Testis (tissue), 3 donors: ENCODE data around the gene RIC1. TPM values are rescaled to one million over a fixed set of nuclear protein-coding genes. Genes with fewer than 3 reads are reported as not detected.
"Not testable (repeated sequence)": the region's sequence is repeated elsewhere in the genome, so short reads cannot be mapped to it uniquely, and the experiment has no call there.

Experiments
- DNase-seq: peaks from one replicate; pipeline ENCODE4 v3.0.0-alpha.2; 2019
- H3K27ac ChIP-seq, 2 donors: fragments of 200-600 bp; sonication (generic); one replicate each; pipeline ENCODE4 v1.5.1; 2019
- H3K27me3 ChIP-seq: fragments of 200-600 bp; sonication (generic); one replicate; pipeline ENCODE4 v1.5.1; 2019
- H3K36me3 ChIP-seq: fragments of 200-600 bp; sonication (generic); one replicate; pipeline ENCODE4 v1.5.1; 2017; ENCODE audit warnings: low read depth; ENCODE audit errors: missing control alignments
- H3K4me1 ChIP-seq: fragments of 200-600 bp; sonication (generic); one replicate; pipeline ENCODE4 v1.5.1; 2019
- H3K4me3 ChIP-seq, 2 donors: fragments of 200-600 bp; sonication (generic); one replicate each; pipeline ENCODE4 v1.5.1; 2017 to 2019
- H3K9me3 ChIP-seq: fragments of 200-600 bp; sonication (generic); one replicate; pipeline ENCODE4 v1.5.1; 2017
- CTCF ChIP-seq, 3 experiments: fragments of 450-650 bp in 2 of 3; fragments of 200-600 bp in 1 of 3; sonication (generic) in 1 of 3; IDR thresholded peaks; one replicate each; pipeline ENCODE4 v1.5.1; 2016 to 2019; ENCODE audit warnings: antibody characterized with exemption in 3 of 3, mild to moderate bottlenecking in 2 of 3, moderate library complexity in 1 of 3
- POLR2A ChIP-seq: fragments of 450-650 bp; IDR thresholded peaks from one replicate; pipeline ENCODE4 v1.6.1; 2017; ENCODE audit warnings: antibody characterized with exemption, mild to moderate bottlenecking, moderate library complexity
- WGBS, 2 donors: methylation state at CpG; one replicate each; pipeline ENCODE4 v1.1.5; 2018; 5-methylcytosine and 5-hydroxymethylcytosine counted together
- intact Hi-C: fragments of 100-400 bp; cut with DNase I; formaldehyde crosslinking; loops from one replicate; pipeline ENCODE4 v1.15.1; 2023; ENCODE audit warnings: low total_unique reads
- polyA plus RNA-seq: library from polyadenylated mRNA; stranded (reverse); fragments of 350-450 nt; fragmentation: Illumina TruSeq; extraction: RNeasy Lipid Tissue Mini Kit (QIAGEN cat#74804); gene quantifications from one replicate; pipeline ENCODE4 v1.2.3, GENCODE V29; 2014; ENCODE audit warnings: low read depth, low replicate concordance; ENCODE audit not compliant: insufficient read depth
- total RNA-seq, 2 donors: library from RNA; depleted of rRNA; stranded (reverse); fragments of >200 nt; gene quantifications; one replicate each; pipeline ENCODE4 v1.2.3, GENCODE V29; 2016

RIC1 gene
- total and polyA plus RNA-seq, 3 donors from 2014 or later, result 25.6 to 45.5 (median 44.0) TPM

- intact Hi-C loops, result no loop called here
- no peaks in the 10 kb centered on the region for H3K36me3 ChIP-seq
- no peaks in the 10 kb centered on the region for H3K4me1 ChIP-seq
- 92 to 94% methylated on average over 1 to 2 of the region's 2 CpGs for WGBS, 2 donors
- no peak overlapping the region for H3K4me3 ChIP-seq
- no peak for DNase-seq
- no peak overlapping the region for H3K27ac ChIP-seq
- H3K9me3 ChIP-seq, result no peaks in the 10 kb centered on the region
- TF ChIP-seq POLR2A (no peak), CTCF (IDR thresholded peaks at IDR 0.05) (no peak)
- no peaks in the 10 kb centered on the region for H3K27me3 ChIP-seq
These were observed 21.6 kb downstream of the RIC1 start for GRCh38 chr9:5650356-5651105.

DNA sequence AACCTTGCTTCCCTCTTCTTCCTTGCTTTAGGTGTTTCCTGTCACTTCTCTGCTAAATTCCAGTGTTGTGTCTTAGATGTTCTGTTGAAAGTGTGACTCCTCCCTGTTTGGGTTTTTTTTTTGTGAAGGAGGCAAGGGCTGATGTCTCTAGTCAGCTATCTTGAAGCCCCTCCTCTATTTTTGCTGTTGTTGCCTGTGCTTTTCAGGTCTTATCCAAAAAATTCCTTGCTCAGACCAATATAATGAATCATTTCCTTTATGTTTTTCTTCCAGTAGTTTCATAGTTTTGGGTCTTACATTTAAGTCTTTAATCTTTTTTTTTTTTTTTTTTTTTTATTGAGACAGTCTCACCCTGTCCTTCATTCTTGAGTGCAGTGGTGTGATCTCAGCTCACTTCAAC is 22.3 kb downstream of the RIC1 start:
- Histone ChIP-seq H3K27me3 (no peaks in the 10 kb centered on the region), H3K36me3 (no peaks in the 10 kb centered on the region), H3K4me1 (no peaks in the 10 kb centered on the region), H3K27ac (no peak overlapping the region), H3K4me3 (no peak overlapping the region), H3K9me3 (no peaks in the 10 kb centered on the region)
- TF ChIP-seq POLR2A, result no peak
- TF ChIP-seq CTCF (IDR thresholded peaks at IDR 0.05), result no peak
- DNase-seq, result no peak
- intact Hi-C loops, result no loop called here

DNA sequence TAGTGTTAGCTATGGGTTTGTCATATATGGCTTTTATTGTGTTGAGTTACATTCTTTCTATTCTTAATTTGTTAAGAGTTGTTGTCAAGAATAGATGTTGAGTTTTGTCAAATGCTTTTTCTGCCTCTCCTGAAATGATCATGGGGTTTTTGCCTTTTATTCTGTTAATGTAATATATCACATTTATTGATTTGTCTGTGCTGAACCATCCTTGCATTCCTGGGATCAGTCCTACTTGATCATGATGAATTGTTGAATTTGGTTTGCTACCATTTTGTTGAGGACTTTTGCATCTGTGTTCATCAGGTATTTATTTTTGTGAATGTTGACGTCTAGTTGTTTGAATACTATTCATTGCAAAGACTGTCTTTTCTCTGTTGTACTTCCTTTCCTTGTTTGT is 23.9 kb downstream of the RIC1 start:
- Histone ChIP-seq H3K4me1 (no peaks in the 10 kb centered on the region), H3K4me3 (no peak overlapping the region), H3K27ac (no peak overlapping the region), H3K36me3 (no peaks in the 10 kb centered on the region), H3K27me3 (no peaks in the 10 kb centered on the region), H3K9me3 (no peaks in the 10 kb centered on the region)
- intact Hi-C loops, result no loop called here
- WGBS, 2 donors, result 100% methylated on average over 1 of the region's 1 CpG
- DNase-seq, result no peak
- TF ChIP-seq CTCF (IDR thresholded peaks at IDR 0.05) (no peak), POLR2A (no peak)

GRCh38 chr9:5662804-5663203 is 33.9 kb downstream of the RIC1 start:
- H3K27ac ChIP-seq, H3K9me3 ChIP-seq, H3K4me3 ChIP-seq, H3K36me3 ChIP-seq, intact Hi-C loops, H3K4me1 ChIP-seq, H3K27me3 ChIP-seq, DNase-seq: not testable (repeated sequence)
- 100% methylated on average over 1 of the region's 1 CpG for WGBS, 2 donors

GRCh38 chr9:5665059-5665458 is 36.2 kb downstream of the RIC1 start:
- H3K36me3 ChIP-seq, result no peaks in the 10 kb centered on the region
- H3K4me1 ChIP-seq, result no peaks in the 10 kb centered on the region
- no peaks in the 10 kb centered on the region for H3K9me3 ChIP-seq
- WGBS, 2 donors, result 50 to 57% methylated on average over 3 of the region's 3 CpGs
- no peak overlapping the region for H3K27ac ChIP-seq
- H3K4me3 ChIP-seq, result no peak overlapping the region
- no peak for DNase-seq
- intact Hi-C loops, result no loop called here
- TF ChIP-seq CTCF (IDR thresholded peaks at IDR 0.05) (no peak), POLR2A (no peak)
- H3K27me3 ChIP-seq, result no peaks in the 10 kb centered on the region
